Psoas muscle (tissue), 8 donors: ENCODE data around the gene SDS. TPM values are rescaled to one million over a fixed set of nuclear protein-coding genes. Genes with fewer than 3 reads are reported as not detected.

ENCODE experiments used
- ATAC-seq, 4 donors: fragments of 200-7000 bp; cut with Tn5 transposase; one replicate each; pipeline ENCODE4 v1.9.1; 2020; ENCODE audit warnings: moderate library complexity in 3 of 4, mild to moderate bottlenecking in 2 of 4
- DNase-seq, 2 donors: peaks; one replicate each; pipeline ENCODE4 v3.0.0-alpha.2; 2020
- H3K27ac ChIP-seq: fragments of 200-600 bp; one replicate; pipeline ENCODE4 v1.8.0; 2022
- H3K27me3 ChIP-seq, 3 donors: fragments of 200-600 bp in 1 of 3; one replicate each; pipeline versions ENCODE4 v1.6.1 to v1.8.0; 2013 to 2022; ENCODE audit warnings: low read length in 2 of 3, mild to moderate bottlenecking in 2 of 3, moderate library complexity in 1 of 3; ENCODE audit not compliant: insufficient read depth in 3 of 3
- H3K36me3 ChIP-seq, 2 donors: fragments of 200-600 bp in 1 of 2; one replicate each; pipeline versions ENCODE4 v1.6.1 to v1.8.0; 2013 to 2022; ENCODE audit warnings: low read depth in 1 of 2, mild to moderate bottlenecking in 1 of 2, moderate library complexity in 1 of 2; ENCODE audit not compliant: insufficient read depth in 1 of 2
- H3K4me1 ChIP-seq: fragments of 200-600 bp; one replicate; pipeline ENCODE4 v1.8.0; 2022
- H3K4me3 ChIP-seq: fragments of 200-600 bp; one replicate; pipeline ENCODE4 v1.8.0; 2022; ENCODE audit warnings: mild to moderate bottlenecking
- H3K9me3 ChIP-seq: fragments of 200-600 bp; one replicate; pipeline ENCODE4 v1.8.0; 2022
- CTCF ChIP-seq: fragments of 200-600 bp; IDR thresholded peaks from one replicate; pipeline ENCODE4 v1.8.0; 2022; ENCODE audit warnings: antibody characterized with exemption
- WGBS, 3 donors: extraction: QIAGEN DNeasy Blood & Tissue Kit; methylation state at CpG; one replicate each; pipeline versions ENCODE4 v1.1.6 to v1.1.7; 2013; 5-methylcytosine and 5-hydroxymethylcytosine counted together
- intact Hi-C, 2 donors: fragments of 100-400 bp; cut with DNase I; formaldehyde crosslinking; loops; one replicate each; pipeline versions ENCODE4 v1.11.0 to v1.14.2; 2022
- polyA plus RNA-seq, 3 donors: library from polyadenylated mRNA; stranded (reverse); fragments of 200-250 nt; gene quantifications; one replicate each; pipeline ENCODE4 v1.2.3, GENCODE V29; 2013
- total RNA-seq, 4 donors: library from RNA; stranded (reverse); fragmentation: NEBNext Ultra II Directional in 2 of 4; extraction: Animal tissue kit (Norgen Biotek cat#: 25700) in 2 of 4; gene quantifications; one replicate each; pipeline versions ENCODE4 v1.2.1 to v1.2.4, GENCODE V29; 2021 to 2023
- donor health status: healthy with polysubstance abuse.
- donor health status: DM: no; HTN: no; CAD: no; lungs with moderate emphysema.
- donor health status: Bipolar disorder and iron deficiency.
- donor health status: healthy.
- donor health status: DM: yes; HTN: yes; CAD: no.
- donor health status: DM: no; HTN: no; CAD: no.
- donor health status: DM: no; HTN: no; CAD: no.
- donor health status: DM: yes; HTN: yes; CAD: no.

The SDS gene
- total and polyA plus RNA-seq, 7 donors = 0.05 to 0.91 (median 0.38) TPM; not detected in 3

- no peak overlapping the region for H3K27ac ChIP-seq
- no peak for TF ChIP-seq CTCF
- intact Hi-C loops = no loop called here
- no peak for DNase-seq
- no peaks in the 10 kb centered on the region for H3K27me3 ChIP-seq
- H3K4me3 ChIP-seq = no peak overlapping the region
- peaks cover 0 to 89% of the 10 kb centered on the region in 2 donors for H3K36me3 ChIP-seq
- H3K4me1 ChIP-seq = no peaks in the 10 kb centered on the region
- no peaks in the 10 kb centered on the region for H3K9me3 ChIP-seq
- 78 to 87% (median 86%) methylated on average over 4 of the region's 4 CpGs for WGBS, 3 donors
- no peak for ATAC-seq
These were observed 28.8 kb downstream of the SDS start for GRCh38 chr12:113374823-113375428.

GRCh38 chr12:113373969-113374368, 29.7 kb downstream of the SDS start:
- Histone ChIP-seq H3K27ac (no peak overlapping the region), H3K27me3 (no peaks in the 10 kb centered on the region), H3K9me3 (no peaks in the 10 kb centered on the region), H3K36me3 (peaks cover 0 to 84% of the 10 kb centered on the region in 2 donors), H3K4me1 (no peaks in the 10 kb centered on the region), H3K4me3 (no peak overlapping the region)
- no peak for TF ChIP-seq CTCF
- intact Hi-C loops = no loop called here
- WGBS, 3 donors = 78 to 88% (median 82%) methylated on average over 3 of the region's 3 CpGs
- ATAC-seq (no peak), DNase-seq (no peak)

- H3K27ac ChIP-seq = no peak overlapping the region
- 98 to 100% (median 98%) methylated on average over 3 of the region's 3 CpGs for WGBS, 3 donors
- no peak overlapping the region for H3K4me3 ChIP-seq
- no peaks in the 10 kb centered on the region for H3K27me3 ChIP-seq
- no peak for TF ChIP-seq CTCF
- no peaks in the 10 kb centered on the region for H3K4me1 ChIP-seq
- intact Hi-C loops = no loop called here
- peaks cover 0 to 84% of the 10 kb centered on the region in 2 donors for H3K36me3 ChIP-seq
- DNase-seq = no peak
- no peak for ATAC-seq
- H3K9me3 ChIP-seq = no peaks in the 10 kb centered on the region
These were observed 30.2 kb downstream of the SDS start for GRCh38 chr12:113373440-113373839.

- peaks cover 0 to 74% of the 10 kb centered on the region in 2 donors for H3K36me3 ChIP-seq
- 92 to 97% (median 92%) methylated on average over 9 of the region's 9 CpGs for WGBS, 3 donors
- H3K4me1 ChIP-seq = peaks cover 3% of the 10 kb centered on the region
- no peak overlapping the region for H3K27ac ChIP-seq
- H3K4me3 ChIP-seq = no peak overlapping the region
- no peaks in the 10 kb centered on the region for H3K27me3 ChIP-seq
- ATAC-seq = no peak
- TF ChIP-seq CTCF = no peak
- intact Hi-C loops = no loop called here
- no peaks in the 10 kb centered on the region for H3K9me3 ChIP-seq
- no peak for DNase-seq
These were observed 31.3 kb downstream of the SDS start for GRCh38 chr12:113372371-113372770.

GRCh38 chr12:113371808-113372207, 31.9 kb downstream of the SDS start:
- Histone ChIP-seq H3K9me3 (no peaks in the 10 kb centered on the region), H3K27me3 (no peaks in the 10 kb centered on the region), H3K4me3 (no peak overlapping the region), H3K4me1 (peaks cover 7% of the 10 kb centered on the region), H3K36me3 (peaks cover 0 to 68% of the 10 kb centered on the region in 2 donors), H3K27ac (no peak overlapping the region)
- intact Hi-C loops = no loop called here
- 97 to 98% (median 97%) methylated on average over 6 of the region's 6 CpGs for WGBS, 3 donors
- TF ChIP-seq CTCF = no peak
- ATAC-seq (no peak), DNase-seq (no peak)
